ENCODE measurements around the gene APOL6. TPM values are rescaled to one million over a fixed set of nuclear protein-coding genes. Genes with fewer than 3 reads are reported as not detected.

Gene APOL6
- total and polyA plus RNA-seq, 9 of the 15 experiments (the other 6 are each of a cell fraction or from before 2014, with no cell fraction given) = 0.29 to 1.2 (median 0.70) TPM

GRCh38 chr22:35657571-35658312 lies 9.5 kb downstream of the APOL6 start (continued):
- TF ChIP-seq TEAD4 (IDR thresholded peaks at IDR 0.05; ENCODE audit: low read length) = peak; percentile 69; the same call in 1 of the 2 replicates
- no peak for TF ChIP-seq TEAD4 (CRISPR knock-in tag; IDR thresholded peaks at IDR 0.05; ENCODE audit: borderline replicate concordance)
- no peak for TF ChIP-seq MYBL2 (IDR thresholded peaks at IDR 0.05; ENCODE audit: low read depth)
- TF ChIP-seq MYBL2 (CRISPR knock-in tag; IDR thresholded peaks at IDR 0.05; ENCODE audit: borderline replicate concordance) = no peak
- TF ChIP-seq CCNT2 (IDR thresholded peaks at IDR 0.05; ENCODE audit: borderline replicate concordance, extremely low read depth, insufficient read length, low read depth, low read length) = no peak
- TF ChIP-seq BRF1 (IDR thresholded peaks at IDR 0.05; ENCODE audit: borderline replicate concordance, extremely low read depth, insufficient read length) = no peak
- TF ChIP-seq CHD4 (IDR thresholded peaks at IDR 0.05; ENCODE audit: insufficient read depth, insufficient replicate concordance, low read depth, low read length, poor library complexity, severe bottlenecking) = no peak
- TF ChIP-seq ZNF384 (IDR thresholded peaks at IDR 0.05; ENCODE audit: low read depth, low read length) = no peak
- TF ChIP-seq WHSC1 (IDR thresholded peaks at IDR 0.05; ENCODE audit: low read length) = no peak
- TF ChIP-seq ZBTB49 (CRISPR knock-in tag; IDR thresholded peaks at IDR 0.05; ENCODE audit: borderline replicate concordance) = no peak
- no peak for TF ChIP-seq ZNF263 (CRISPR knock-in tag; IDR thresholded peaks at IDR 0.05; ENCODE audit: borderline replicate concordance)
- no peak for TF ChIP-seq NCOA2 (IDR thresholded peaks at IDR 0.05; ENCODE audit: partially characterized antibody in 2 of 2)
- TF ChIP-seq SMAD2 (IDR thresholded peaks at IDR 0.05; ENCODE audit: low read depth, low read length) = no peak
- no peak for TF ChIP-seq THRAP3 (IDR thresholded peaks at IDR 0.05; ENCODE audit: borderline replicate concordance)
- TF ChIP-seq, protein P1, sequence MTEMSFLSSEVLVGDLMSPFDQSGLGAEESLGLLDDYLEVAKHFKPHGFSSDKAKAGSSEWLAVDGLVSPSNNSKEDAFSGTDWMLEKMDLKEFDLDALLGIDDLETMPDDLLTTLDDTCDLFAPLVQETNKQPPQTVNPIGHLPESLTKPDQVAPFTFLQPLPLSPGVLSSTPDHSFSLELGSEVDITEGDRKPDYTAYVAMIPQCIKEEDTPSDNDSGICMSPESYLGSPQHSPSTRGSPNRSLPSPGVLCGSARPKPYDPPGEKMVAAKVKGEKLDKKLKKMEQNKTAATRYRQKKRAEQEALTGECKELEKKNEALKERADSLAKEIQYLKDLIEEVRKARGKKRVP (CRISPR knock-in tag; IDR thresholded peaks at IDR 0.05) = peak; percentile 93
- TF ChIP-seq, protein P2, sequence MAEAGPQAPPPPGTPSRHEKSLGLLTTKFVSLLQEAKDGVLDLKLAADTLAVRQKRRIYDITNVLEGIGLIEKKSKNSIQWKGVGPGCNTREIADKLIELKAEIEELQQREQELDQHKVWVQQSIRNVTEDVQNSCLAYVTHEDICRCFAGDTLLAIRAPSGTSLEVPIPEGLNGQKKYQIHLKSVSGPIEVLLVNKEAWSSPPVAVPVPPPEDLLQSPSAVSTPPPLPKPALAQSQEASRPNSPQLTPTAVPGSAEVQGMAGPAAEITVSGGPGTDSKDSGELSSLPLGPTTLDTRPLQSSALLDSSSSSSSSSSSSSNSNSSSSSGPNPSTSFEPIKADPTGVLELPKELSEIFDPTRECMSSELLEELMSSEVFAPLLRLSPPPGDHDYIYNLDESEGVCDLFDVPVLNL (CRISPR knock-in tag; IDR thresholded peaks at IDR 0.05; ENCODE audit: low read depth) = no peak
- no peak for TF ChIP-seq ZNF24 (IDR thresholded peaks at IDR 0.05)
- TF ChIP-seq NR4A1 (CRISPR knock-in tag; IDR thresholded peaks at IDR 0.05) = no peak
- no peak for TF ChIP-seq NR4A1 (tag; IDR thresholded peaks at IDR 0.05)
- no peak for TF ChIP-seq SP1 (CRISPR knock-in tag; IDR thresholded peaks at IDR 0.05)
